ENCODE results near the gene ZSCAN22. TPM values are rescaled to one million over a fixed set of nuclear protein-coding genes. Genes with fewer than 3 reads are reported as not detected.

Gene ZSCAN22
- total RNA-seq, 1 experiment from 2014 or later: 4.6 TPM

GRCh38 chr19:58380037-58380661 lies 53.4 kb downstream of the ZSCAN22 start:
- no peak for DNase-seq (ENCODE audit: low read depth, low spot score)
- Histone ChIP-seq H3K4me2 (ENCODE audit: low read length) (peak overlapping the region; percentile 100), H3K4me3 (replicated peaks in 1 of 2; ENCODE audit: low read depth in 1 of 2, low read length in 2 of 2) (peak overlapping the region; percentile 59 to 92), H3K79me2 (ENCODE audit: insufficient read depth, low read length) (peaks cover 13% of the 10 kb centered on the region), H3K9me3 (ENCODE audit: control insufficient read depth in 1 of 2, insufficient read depth in 1 of 2, low read depth in 1 of 2, low read length in 2 of 2) (no peaks in the 10 kb centered on the region), H2AFZ (ENCODE audit: low read depth, low read length, poor library complexity, severe bottlenecking) (no peak overlapping the region), H4K20me1 (ENCODE audit: insufficient read depth) (no peaks in the 10 kb centered on the region), H3K27ac (ENCODE audit: low read depth, low read length) (peak overlapping the region; percentile 92), H3K9ac (ENCODE audit: low read length) (peak overlapping the region; percentile 89), H3K9me2 (ENCODE audit: insufficient read depth) (no peaks in the 10 kb centered on the region), H3K4me1 (ENCODE audit: control insufficient read depth in 1 of 2, insufficient read depth in 2 of 2, low read length in 2 of 2) (peaks cover 13 to 30% of the 10 kb centered on the region in 2 experiments), H3K36me3 (ENCODE audit: control insufficient read depth in 1 of 2, insufficient read depth in 2 of 2, low read length in 2 of 2) (0 out of 4 replicates have a peak, but pooled peaks cover 0 to 2% of the 10 kb centered on the region in 2 experiments), H3K27me3 (ENCODE audit: insufficient read depth, low read length) (no peaks in the 10 kb centered on the region)
- ChIA-PET CTCF (no interaction called here), RAD21 (ENCODE audit: low non-redundant PET in 1 of 2, low total read pairs in 2 of 2, uncharacterized antibody in 2 of 2, unreplicated experiment in 2 of 2) (no interaction called here), POLR2A (interaction anchor here (1.5 kb wide), 1 partner anchor 17 kb away, joined by 7 read pairs; the partner anchor contains the start of gene ZNF497)
- TSS peak; percentile 18 for BruUV-seq (replicated peaks)
- TF ChIP-seq EZH2phosphoT487 (IDR thresholded peaks at IDR 0.05; ENCODE audit: borderline replicate concordance) (no peak), POLR2A (IDR thresholded peaks at IDR 0.05; ENCODE audit: borderline replicate concordance, extremely low read depth, insufficient read depth, insufficient read length) (no peak), ZFX (IDR thresholded peaks at IDR 0.05) (no peak)
- ATAC-seq: no peak; the same call in 1 of the 2 replicates
- intact Hi-C loops (cut with micrococcal nuclease): no loop called here

- CTCF ChIA-PET: no interaction called here
- TF ChIP-seq POLR2AphosphoS5 (IDR thresholded peaks at IDR 0.05; ENCODE audit: low read depth, low read length) (peak; percentile 79), EZH2 (IDR thresholded peaks at IDR 0.05) (no peak), RAD21 (IDR thresholded peaks at IDR 0.05; ENCODE audit: low read depth) (no peak; the same call in 1 of the 2 replicates), SIN3A (IDR thresholded peaks at IDR 0.05; ENCODE audit: low read depth) (peak; percentile 82), YY1 (IDR thresholded peaks at IDR 0.05; ENCODE audit: extremely low read depth, insufficient replicate concordance, low read depth, low read length) (peak; percentile 82), ZNF274 (IDR thresholded peaks at IDR 0.05; ENCODE audit: low read depth, low read length) (no peak), ZBTB33 (IDR thresholded peaks at IDR 0.05; ENCODE audit: extremely low read depth, insufficient replicate concordance, low read length) (peak; percentile 30), EGR1 (IDR thresholded peaks at IDR 0.05; ENCODE audit: low read depth) (peak; percentile 85), SP1 (IDR thresholded peaks at IDR 0.05; ENCODE audit: low read depth) (peak; percentile 90), ZFX (IDR thresholded peaks at IDR 0.05) (peak; percentile 96)
- TF ChIP-seq, protein P1, sequence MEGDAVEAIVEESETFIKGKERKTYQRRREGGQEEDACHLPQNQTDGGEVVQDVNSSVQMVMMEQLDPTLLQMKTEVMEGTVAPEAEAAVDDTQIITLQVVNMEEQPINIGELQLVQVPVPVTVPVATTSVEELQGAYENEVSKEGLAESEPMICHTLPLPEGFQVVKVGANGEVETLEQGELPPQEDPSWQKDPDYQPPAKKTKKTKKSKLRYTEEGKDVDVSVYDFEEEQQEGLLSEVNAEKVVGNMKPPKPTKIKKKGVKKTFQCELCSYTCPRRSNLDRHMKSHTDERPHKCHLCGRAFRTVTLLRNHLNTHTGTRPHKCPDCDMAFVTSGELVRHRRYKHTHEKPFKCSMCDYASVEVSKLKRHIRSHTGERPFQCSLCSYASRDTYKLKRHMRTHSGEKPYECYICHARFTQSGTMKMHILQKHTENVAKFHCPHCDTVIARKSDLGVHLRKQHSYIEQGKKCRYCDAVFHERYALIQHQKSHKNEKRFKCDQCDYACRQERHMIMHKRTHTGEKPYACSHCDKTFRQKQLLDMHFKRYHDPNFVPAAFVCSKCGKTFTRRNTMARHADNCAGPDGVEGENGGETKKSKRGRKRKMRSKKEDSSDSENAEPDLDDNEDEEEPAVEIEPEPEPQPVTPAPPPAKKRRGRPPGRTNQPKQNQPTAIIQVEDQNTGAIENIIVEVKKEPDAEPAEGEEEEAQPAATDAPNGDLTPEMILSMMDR (IDR thresholded peaks at IDR 0.05 in 2 of 3, conservative IDR thresholded peaks at IDR 0.05 in 1 of 3; ENCODE audit: borderline replicate concordance in 1 of 3, insufficient read depth in 1 of 3, low read depth in 2 of 3, low read length in 2 of 3): no peak
Observed at GRCh38 chr19:58380662-58381459, 54.1 kb downstream of the ZSCAN22 start, which contains the start of gene ZNF837. ZNF837 (minus strand) TSS chr19:58381030; CDS start chr19:58369332, 11,698 bp downstream.

More at GRCh38 chr19:58380662-58381459, 54.1 kb downstream of the ZSCAN22 start, which contains the start of gene ZNF837:
- intact Hi-C loops (cut with micrococcal nuclease): loop anchor here (1.0 kb wide), 1 partner anchor 19 kb away; the partner anchor contains the start of gene ZNF497
- Histone ChIP-seq H4K20me1 (ENCODE audit: insufficient read depth) (no peaks in the 10 kb centered on the region), H3K4me3 (replicated peaks in 1 of 2; ENCODE audit: low read depth in 1 of 2, low read length in 2 of 2) (peak within 1 kb of the TSS; percentile 59 to 92), H3K9me2 (ENCODE audit: insufficient read depth) (no peaks in the 10 kb centered on the region), H3K4me1 (ENCODE audit: control insufficient read depth in 1 of 2, insufficient read depth in 2 of 2, low read length in 2 of 2) (peaks cover 20 to 37% of the 10 kb centered on the region in 2 experiments), H3K9me3 (ENCODE audit: control insufficient read depth in 1 of 2, insufficient read depth in 1 of 2, low read depth in 1 of 2, low read length in 2 of 2) (no peaks in the 10 kb centered on the region), H3K27ac (ENCODE audit: low read depth, low read length) (peak within 1 kb of the TSS; percentile 92), H3K36me3 (ENCODE audit: control insufficient read depth in 1 of 2, insufficient read depth in 2 of 2, low read length in 2 of 2) (0 out of 4 replicates have a peak, but pooled peaks cover 0 to 2% of the 10 kb centered on the region in 2 experiments), H3K79me2 (ENCODE audit: insufficient read depth, low read length) (peaks cover 18% of the 10 kb centered on the region), H2AFZ (ENCODE audit: low read depth, low read length, poor library complexity, severe bottlenecking) (no peak within 1 kb of the TSS), H3K27me3 (ENCODE audit: insufficient read depth, low read length) (no peaks in the 10 kb centered on the region), H3K9ac (ENCODE audit: low read length) (peak within 1 kb of the TSS; percentile 89), H3K4me2 (ENCODE audit: low read length) (peak within 1 kb of the TSS; percentile 100)
- RAD21 ChIA-PET (ENCODE audit: low non-redundant PET in 1 of 2, low total read pairs in 2 of 2, uncharacterized antibody in 2 of 2, unreplicated experiment in 2 of 2): no interaction called here
- BruUV-seq (replicated peaks): no TSS peak
- ATAC-seq: peak; percentile 87
- DNase-seq (ENCODE audit: low read depth, low spot score): peak; percentile 100
- POLR2A ChIA-PET: interaction anchor here (0.6 kb wide), 1 partner anchor 140 kb away, joined by 3 read pairs; no protein-coding TSS in a partner anchor
